Measurements from ENCODE around the gene ATG14. TPM values are rescaled to one million over a fixed set of nuclear protein-coding genes. Genes with fewer than 3 reads are reported as not detected.

Gene ATG14
- total and polyA plus RNA-seq, 2 of the 8 experiments (the other 6 are each of a cell fraction or from before 2014, with no cell fraction given) = 4.9 to 10.8 TPM

DNA sequence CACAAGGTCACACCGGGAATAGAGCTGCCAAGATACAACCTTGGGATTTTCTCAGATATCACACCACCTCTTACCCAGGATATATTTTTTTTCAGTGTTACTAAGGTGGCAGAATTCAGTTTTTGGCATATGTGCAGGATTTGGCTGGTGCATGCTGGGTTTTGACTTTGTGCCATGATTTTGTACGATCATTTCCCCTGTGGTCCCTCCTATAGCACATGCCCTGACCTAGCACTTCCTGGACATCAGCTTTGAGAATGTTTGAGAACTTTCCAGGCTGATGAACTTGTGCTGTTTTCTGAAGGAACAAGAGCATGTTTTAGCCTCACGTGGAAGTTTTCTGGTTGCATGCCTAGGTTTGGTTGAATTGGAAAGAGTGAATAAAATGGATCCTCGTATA lies 39.8 kb upstream of the ATG14 start (continued):
- TF ChIP-seq SP1 (IDR thresholded peaks at IDR 0.05; ENCODE audit: low read depth, low read length) = no peak

DNA sequence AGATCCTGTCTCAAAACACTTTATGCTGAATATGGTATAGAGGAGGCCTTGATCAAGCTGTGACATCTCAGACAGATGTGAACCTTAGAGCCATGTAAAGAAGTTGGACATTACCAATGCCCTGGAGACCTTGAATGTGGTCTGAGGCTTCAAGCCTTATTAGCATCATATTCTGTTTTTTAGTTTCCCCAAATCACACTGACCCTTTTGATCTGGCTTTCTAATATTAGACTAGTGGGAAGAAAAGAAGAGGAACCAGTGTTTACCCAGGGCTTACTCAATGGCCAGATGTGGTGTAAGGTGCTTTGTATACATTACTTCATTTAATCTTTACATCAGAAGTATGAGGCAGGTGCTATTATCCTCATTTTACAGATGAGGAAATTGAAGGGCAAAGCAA lies 39.4 kb upstream of the ATG14 start:
- no peak for TF ChIP-seq PHF8 (conservative IDR thresholded peaks at IDR 0.05; ENCODE audit: low read depth, low read length)
- H2BK120ac ChIP-seq (replicated peaks; ENCODE audit: low read depth, low read length) = no peak overlapping the region
- no peak overlapping the region for H2AK5ac ChIP-seq (ENCODE audit: low read depth, low read length)
- no peak overlapping the region for H3K27ac ChIP-seq (ENCODE audit: low read depth, low read length)
- CTCF ChIA-PET (ENCODE audit: partially characterized antibody) = interaction anchor here (0.8 to 1.6 kb wide), 3 partner anchors 9 to 13 kb away, joined by 3 read pairs; no protein-coding TSS in a partner anchor
- no peak overlapping the region for H2AFZ ChIP-seq (ENCODE audit: low read length)
- H3K4me1 ChIP-seq (replicated peaks in 1 of 4; ENCODE audit: control insufficient read depth in 3 of 4, insufficient read depth in 4 of 4, low read length in 3 of 4) = peaks cover 0 to 7% (median 2%) of the 10 kb centered on the region in 4 experiments; a peak in 3 of 7 replicates
- no peak overlapping the region for H3K14ac ChIP-seq (ENCODE audit: insufficient read length)
- H2BK5ac ChIP-seq (ENCODE audit: low read depth, low read length) = no peak overlapping the region
- no peak overlapping the region for H3K23ac ChIP-seq (ENCODE audit: insufficient read length)
- H4K5ac ChIP-seq (ENCODE audit: insufficient read length, low read depth, low read length) = no peak overlapping the region
- H3K18ac ChIP-seq (ENCODE audit: extremely low read depth, low read length) = no peak overlapping the region
- H4K91ac ChIP-seq (replicated peaks; ENCODE audit: insufficient read length, low read length) = no peak overlapping the region
- H2BK15ac ChIP-seq (ENCODE audit: low read length) = no peak overlapping the region
- H3K23me2 ChIP-seq (ENCODE audit: low read depth, low read length) = no peaks in the 10 kb centered on the region
- H3K56ac ChIP-seq (replicated peaks; ENCODE audit: insufficient read length, low read depth, low read length) = no peak overlapping the region
- H3K9ac ChIP-seq (replicated peaks in 1 of 4; ENCODE audit: extremely low read depth in 1 of 4, low read depth in 3 of 4, low read length in 3 of 4) = no peak overlapping the region
- no peaks in the 10 kb centered on the region for H4K20me1 ChIP-seq (replicated peaks in 1 of 2; ENCODE audit: control insufficient read depth in 1 of 2, insufficient read depth in 2 of 2, low read length in 2 of 2)
- no peaks in the 10 kb centered on the region for H3K79me2 ChIP-seq (ENCODE audit: control insufficient read depth in 1 of 2, insufficient read depth in 2 of 2, low read length in 2 of 2)
- no peaks in the 10 kb centered on the region for H3K27me3 ChIP-seq (replicated peaks in 1 of 4; ENCODE audit: control insufficient read depth in 3 of 4, extremely low read depth in 1 of 4, insufficient read depth in 3 of 4, low read length in 3 of 4)
- H4K8ac ChIP-seq (ENCODE audit: extremely low read depth, insufficient read depth, low read length) = no peak overlapping the region
- no peak overlapping the region for H3K4me3 ChIP-seq (ENCODE audit: extremely low read depth in 1 of 4, insufficient read depth in 2 of 4, low read depth in 3 of 4, low read length in 4 of 4)
- H2BK12ac ChIP-seq (ENCODE audit: low read depth, low read length) = no peak overlapping the region
- POLR2A ChIA-PET (ENCODE audit: partially characterized antibody) = no interaction called here
- no peaks in the 10 kb centered on the region for H3K36me3 ChIP-seq (ENCODE audit: control insufficient read depth in 2 of 4, insufficient read depth in 4 of 4, low read length in 3 of 4)
- FAIRE-seq (no peak), DNase-seq (ENCODE audit: low read depth in 1 of 2, low spot score in 2 of 2) (no peak)
- H3K9me3 ChIP-seq (ENCODE audit: insufficient read depth in 2 of 2, low read depth in 1 of 2, low read length in 1 of 2) = no peaks in the 10 kb centered on the region
- no peak overlapping the region for H3K4me2 ChIP-seq (ENCODE audit: insufficient read depth in 1 of 2, low read depth in 2 of 2, low read length in 2 of 2)
- no peaks in the 10 kb centered on the region for H3K79me1 ChIP-seq (ENCODE audit: low read depth, low read length)
- H3K4ac ChIP-seq (replicated peaks; ENCODE audit: insufficient read length, low read depth, low read length) = no peak overlapping the region
- H2BK20ac ChIP-seq (ENCODE audit: low read length) = no peak overlapping the region

Measured in H1 (cell line).